Activated CD4-positive, CD25-positive, alpha-beta regulatory T cell treated with anti-CD3 and anti-CD28 coated beads, Interleukin-2, amount 50 U/mL, for 16 hours (primary cell): ENCODE results near the gene CSNK1G1.
A peak's percentile ranks its signal among the peaks of the same experiment; 100 is the strongest.

Experiments
- DNase-seq: peaks from one replicate; pipeline ENCODE4 v3.0.0-alpha.2; 2020; ENCODE audit warnings: low read depth, low spot score

CSNK1G1 gene

DNA sequence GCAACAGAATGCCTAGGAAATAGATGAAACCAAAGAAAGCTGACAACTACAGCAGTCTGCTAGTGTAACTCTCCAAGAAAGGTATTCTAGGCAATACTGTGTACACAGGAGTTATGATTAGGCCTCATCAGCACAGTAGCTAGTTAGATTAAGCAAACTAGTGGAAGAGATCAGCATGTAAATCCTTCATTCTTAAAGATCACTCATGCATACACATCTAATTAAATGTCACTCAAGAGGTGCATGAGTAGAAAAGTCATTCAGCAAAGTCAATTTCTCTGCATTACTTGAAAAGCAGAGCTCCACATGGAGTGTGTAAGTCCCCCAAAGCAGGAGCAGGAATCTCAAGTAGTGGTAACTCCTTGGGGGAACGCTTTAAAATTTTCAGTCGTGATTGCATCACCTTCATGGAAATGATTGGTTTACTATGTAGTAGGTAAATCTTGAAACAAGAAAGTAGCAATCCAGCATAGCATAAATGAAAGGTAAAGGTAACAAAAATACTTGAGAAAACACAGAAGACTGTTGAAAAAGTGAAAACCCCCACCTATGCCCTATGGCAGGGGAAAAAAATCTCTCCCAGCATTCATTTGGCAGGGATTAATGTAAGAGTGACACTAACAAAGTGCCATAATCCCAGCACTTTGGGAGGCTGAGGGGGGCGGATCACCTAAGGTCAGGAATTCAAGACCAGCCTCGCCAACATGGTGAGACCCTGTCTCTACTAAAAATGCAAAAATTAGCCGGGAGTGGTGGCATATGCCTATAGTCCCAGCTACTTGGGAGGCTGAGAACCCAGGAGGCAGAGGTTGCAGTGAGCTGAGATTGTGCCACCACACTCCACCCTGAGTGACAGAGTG, 163.8 kb downstream of the CSNK1G1 start:
- no peak for DNase-seq

- no peak for DNase-seq
Measured at GRCh38 chr15:64187396-64188191, 168.4 kb downstream of the CSNK1G1 start.

DNA sequence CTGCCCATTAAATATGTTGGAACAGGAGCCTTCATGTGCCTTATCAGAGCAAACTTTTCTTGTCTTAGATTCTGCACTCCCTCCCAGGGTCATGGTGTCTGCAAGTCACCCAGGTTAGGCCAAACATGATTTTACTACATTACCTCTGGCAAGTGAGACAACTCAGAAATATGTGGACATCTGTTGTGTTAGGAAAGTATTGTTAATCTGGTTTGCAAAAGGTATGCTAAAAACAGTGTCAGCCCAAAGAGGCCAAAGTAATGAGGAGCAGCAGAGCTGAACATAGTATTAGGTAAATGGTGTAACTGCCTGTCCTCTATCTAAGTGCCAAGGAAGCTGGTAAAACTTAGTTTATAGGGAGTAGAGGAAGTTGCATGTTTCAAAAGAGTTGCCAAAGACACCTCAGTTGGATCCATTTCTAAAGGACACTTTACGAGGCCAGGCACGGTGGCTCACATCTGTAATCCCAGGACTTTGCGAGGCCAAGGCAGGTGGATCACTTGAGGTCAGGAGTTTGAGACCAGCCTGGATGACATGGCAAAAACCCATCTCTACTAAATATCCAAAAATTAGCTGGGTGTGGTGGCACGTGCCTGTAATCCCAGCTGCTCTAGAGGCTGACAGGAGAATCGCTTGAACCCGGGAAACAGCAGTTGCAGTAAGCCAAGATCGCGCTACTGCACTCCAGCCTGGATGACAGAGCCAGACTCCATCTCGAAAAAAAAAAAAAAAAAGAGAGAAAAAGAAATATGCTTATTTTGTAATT, 170.6 kb downstream of the CSNK1G1 start:
- no peak for DNase-seq

- DNase-seq, result no peak
Measured at GRCh38 chr15:64182859-64183370, 173.1 kb downstream of the CSNK1G1 start.

DNA sequence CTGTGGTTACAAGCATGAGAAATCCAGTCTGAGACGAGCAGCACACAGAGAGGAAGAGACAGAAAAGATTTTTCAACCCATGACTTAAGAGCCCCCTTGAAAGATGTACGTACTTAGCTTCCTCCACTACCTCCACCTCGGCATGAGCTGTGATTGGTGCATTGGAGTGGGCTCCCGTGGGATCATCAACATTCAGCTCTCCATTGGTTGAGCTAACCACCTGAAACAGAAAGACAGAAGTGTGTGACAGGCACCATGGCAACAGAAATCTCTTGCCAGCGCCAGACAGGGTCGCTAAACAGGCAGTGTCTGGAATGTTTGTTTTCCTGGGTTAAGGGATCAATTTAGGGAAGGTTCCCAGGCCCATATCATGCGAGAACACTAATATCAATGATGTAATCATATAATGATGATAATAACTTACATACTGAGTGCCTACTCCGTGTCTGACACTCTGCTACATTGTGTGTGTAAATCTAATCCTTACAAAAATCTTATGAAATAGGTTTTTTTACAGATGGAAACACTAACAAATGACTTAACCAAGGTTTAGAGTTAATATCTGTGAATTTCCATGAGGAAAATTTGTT, 175.6 kb downstream of the CSNK1G1 start:
- DNase-seq, result no peak

DNA sequence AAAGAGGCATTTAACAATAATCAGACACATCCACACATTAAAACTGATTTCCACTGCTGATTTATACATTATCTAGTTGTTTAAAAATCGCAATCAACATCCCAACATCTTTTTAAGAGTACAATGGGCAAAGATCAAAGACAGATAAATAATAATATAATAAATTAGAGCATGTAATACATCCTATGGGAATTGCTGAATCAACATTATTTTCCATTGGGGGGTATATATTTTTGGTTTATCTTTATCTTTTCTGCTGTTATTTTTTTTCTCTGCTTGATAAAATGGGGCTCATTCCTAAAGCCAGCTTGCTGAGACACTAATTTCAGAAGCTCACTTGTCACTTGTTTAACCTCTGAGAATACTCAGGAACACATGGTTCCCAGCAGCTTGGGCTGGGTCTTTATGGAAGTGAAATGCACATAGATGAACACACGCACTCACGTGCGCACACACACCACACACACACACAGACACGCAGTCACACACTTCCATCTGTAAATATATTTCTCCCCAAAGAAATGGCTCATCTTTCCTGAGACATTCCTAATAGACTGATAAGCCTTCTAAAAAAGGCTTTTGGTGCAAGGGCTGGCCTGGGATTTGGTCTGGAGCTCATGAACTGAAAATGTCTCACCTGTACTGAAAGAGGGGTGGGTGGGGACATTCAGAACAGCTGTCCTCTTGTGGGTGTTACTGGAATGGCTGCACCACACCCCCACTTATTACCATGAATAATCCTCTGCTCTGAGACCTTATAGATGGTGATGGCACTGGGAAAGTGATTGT, 189.7 kb downstream of the CSNK1G1 start:
- no peak for DNase-seq

- DNase-seq, result no peak
Measured at GRCh38 chr15:64164436-64164835, 191.5 kb downstream of the CSNK1G1 start.

DNA sequence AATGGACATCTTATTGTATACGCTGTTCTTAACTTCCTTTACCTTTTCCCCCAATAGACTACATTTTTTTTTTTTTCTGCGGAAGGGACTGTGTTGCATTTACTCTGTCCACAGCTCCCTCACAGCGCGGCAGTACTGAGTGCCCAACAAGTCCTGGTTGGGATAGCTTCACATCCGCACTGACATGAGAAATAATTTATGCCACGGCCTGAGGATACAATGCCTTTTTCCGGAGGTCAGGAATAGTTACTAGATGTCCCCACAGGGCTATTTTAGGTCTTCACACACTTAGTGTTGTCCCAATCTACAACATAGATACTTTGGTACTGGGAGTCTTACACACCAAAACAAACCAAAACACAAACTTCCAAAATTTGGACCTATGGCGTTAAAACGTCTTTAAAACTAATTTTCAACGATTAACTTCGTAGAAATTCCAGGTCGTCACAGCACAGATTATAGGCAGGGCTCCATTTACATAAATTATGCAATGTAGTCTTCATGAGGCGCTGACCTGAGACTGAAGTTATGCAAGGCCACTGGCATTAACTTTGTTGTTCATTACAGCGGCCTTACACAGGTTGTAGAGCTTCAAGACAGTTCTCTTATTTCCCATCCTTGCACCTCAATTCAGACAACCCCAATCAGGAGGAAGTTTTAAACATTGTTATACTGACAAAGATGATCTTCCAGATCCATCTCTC, 192.2 kb downstream of the CSNK1G1 start:
- no peak for DNase-seq

GRCh38 chr15:64162869-64163658, 192.9 kb downstream of the CSNK1G1 start, which contains the start of gene PPIB:
TSS of gene PPIB (minus strand) at chr15:64163022. CDS start at chr15:64162986, 36 bp downstream.
- peak; percentile 95 for DNase-seq

DNA sequence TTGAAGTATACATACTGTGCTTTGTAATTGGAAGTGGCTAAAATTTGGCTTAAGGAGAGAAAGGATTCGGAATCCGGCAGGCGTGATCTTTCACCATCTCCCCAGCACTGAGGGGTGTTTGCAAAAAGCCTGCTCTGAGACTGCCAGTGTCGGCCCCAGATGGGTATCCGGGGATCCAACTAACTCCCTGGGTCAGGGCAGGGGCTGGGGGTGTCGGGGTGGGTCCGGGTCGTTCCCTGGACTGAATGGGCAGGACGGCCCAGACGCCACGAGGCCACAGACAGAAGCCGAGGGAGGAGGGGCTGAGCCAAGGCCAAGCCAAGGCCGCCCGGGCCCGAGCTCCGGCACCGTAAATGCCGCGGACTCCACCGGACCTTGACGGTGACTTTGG, 193.5 kb downstream of the CSNK1G1 start:
- DNase-seq, result no peak

GRCh38 chr15:64161688-64162477, 194.1 kb downstream of the CSNK1G1 start:
- no peak for DNase-seq

DNA sequence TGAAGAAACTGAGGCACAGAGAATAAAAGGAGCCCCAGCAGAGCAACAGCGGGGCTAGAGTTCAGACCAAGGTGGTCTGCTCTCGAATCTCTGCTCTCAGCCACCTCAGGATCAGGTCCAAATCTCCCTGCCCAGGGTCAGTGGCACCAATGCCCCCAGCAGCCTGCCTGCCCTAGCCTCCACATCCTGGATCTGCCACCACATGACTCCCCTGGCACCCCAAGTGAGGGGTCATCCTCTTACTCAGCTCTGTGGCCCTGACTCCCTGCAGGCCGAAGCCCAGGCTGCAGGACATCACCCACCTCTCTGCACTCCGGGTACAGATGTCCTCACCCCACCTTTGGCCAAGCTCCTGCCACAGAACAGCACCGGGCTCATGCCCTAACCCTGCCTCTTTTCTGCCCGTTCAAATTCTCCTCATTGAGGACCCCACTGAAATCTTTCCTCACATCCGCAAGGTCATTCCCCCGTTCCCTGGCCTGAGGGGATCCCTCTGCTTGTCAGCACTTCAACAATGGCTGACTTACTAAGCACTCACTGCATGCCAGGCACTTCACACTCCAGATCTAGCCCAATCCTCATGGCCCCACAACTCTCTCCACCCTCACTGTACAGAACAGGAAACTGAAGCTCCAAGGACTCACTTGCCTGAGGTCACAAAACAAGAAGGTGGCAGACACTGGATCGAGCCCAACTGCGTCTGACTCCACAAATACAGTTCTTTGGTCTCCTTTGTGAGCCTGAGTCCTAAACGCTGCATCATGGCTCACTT, 197.4 kb downstream of the CSNK1G1 start:
- DNase-seq, result no peak

DNA sequence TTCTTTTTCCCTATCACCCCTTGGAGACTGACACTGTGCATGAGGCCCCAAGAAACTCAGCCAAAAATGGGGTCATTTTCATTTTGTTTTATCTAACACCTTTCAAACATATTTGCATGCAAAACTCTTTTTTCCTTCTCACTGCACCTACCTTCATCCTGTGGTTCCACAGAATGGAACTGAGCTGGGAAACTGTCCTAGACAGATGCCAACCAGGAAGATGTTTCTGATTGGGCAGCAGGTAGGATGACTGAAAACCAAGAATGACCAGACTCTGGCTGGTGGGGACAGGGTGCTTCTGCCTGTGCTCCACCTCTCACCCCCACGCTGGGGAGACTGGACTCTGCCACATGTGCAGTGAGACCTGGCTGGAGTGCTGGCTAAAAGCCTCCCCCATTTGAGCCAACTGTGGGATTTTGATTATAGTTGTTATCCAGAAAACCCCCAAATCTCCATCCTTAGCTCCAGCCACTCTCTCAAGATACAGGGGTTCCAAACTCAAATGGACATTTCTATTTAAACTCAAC, 198.3 kb downstream of the CSNK1G1 start:
- DNase-seq, result no peak

DNA sequence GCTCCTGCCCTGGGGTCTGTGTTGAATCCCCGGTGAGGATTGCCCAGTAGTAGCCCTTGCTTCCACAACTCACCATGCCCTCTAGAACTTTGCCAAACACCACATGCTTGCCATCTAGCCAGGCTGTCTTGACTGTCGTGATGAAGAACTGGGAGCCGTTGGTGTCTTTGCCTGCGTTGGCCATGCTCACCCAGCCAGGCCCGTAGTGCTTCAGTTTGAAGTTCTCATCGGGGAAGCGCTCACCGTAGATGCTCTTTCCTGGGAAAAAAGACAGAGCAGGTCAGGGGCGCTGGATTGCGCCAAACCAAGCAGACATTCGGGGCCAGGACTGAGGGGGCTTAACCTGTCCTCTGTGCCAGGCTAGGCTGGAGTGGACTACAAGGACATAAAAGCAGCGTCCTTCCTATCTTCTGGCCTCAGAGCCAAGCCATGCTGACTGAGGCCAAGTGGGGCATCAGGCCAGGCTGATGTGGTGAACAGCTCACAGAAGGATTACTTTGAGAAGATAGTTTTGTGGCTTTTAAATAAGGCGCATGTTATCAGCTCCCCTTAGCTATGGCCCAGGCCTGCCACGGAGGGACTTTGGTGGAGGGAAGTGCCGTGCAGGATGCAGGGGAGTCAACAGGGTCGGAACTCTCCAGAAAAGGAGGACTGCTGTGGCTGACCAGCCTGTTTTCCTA, 199.2 kb downstream of the CSNK1G1 start:
- no peak for DNase-seq

GRCh38 chr15:64155802-64156651, 199.9 kb downstream of the CSNK1G1 start:
- no peak for DNase-seq
